ENCODE data around the gene CRYGN. TPM values are rescaled to one million over a fixed set of nuclear protein-coding genes. Genes with fewer than 3 reads are reported as not detected.

The CRYGN gene
- total and polyA plus RNA-seq, 2 experiments from 2014 or later: 0.59 to 1.5 TPM

DNA sequence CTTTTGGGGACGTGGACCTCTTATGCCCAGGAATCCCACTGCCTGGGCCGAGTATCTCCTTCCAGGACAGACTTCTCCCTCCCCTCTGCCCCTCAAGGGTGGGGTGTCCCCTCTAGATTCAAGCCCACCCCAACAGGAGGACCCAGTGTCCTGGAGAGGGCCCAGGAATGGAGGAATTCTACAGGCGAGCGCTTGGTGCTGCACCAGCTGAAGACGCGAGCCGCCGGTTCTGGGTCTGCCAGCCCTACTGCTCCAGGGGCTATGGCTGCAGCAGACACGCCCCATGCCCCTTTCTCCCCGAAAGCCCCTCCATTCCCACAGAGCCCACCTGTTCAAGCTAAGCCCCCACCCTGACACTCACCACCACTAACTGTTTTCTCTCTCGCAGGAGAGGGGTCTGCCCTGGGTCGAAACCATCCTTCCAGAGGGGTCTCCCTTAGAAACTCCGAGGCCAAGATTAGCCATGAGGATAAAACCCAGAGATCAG, 8.6 kb downstream of the CRYGN start:
- Histone ChIP-seq H3K27ac (ENCODE audit: low read depth) (no peak overlapping the region), H3F3A (replicated peaks; ENCODE audit: low read depth) (no peaks in the 10 kb centered on the region), H3K36me3 (ENCODE audit: insufficient read depth) (no peaks in the 10 kb centered on the region; the same call in 1 of the 2 replicates), H4K20me1 (replicated peaks; ENCODE audit: insufficient read depth) (no peaks in the 10 kb centered on the region), H3K27me3 (ENCODE audit: insufficient read depth) (no peaks in the 10 kb centered on the region), H2AFZ (no peak overlapping the region), H3K4me3 (no peak overlapping the region), H3K9me2 (ENCODE audit: insufficient read depth) (no peaks in the 10 kb centered on the region), H3K79me2 (replicated peaks; ENCODE audit: insufficient read depth) (no peaks in the 10 kb centered on the region), H3K4me2 (no peak overlapping the region), H3K4me1 (ENCODE audit: insufficient read depth) (peaks cover 25% of the 10 kb centered on the region)
- DNase-seq (ENCODE audit: low spot score): no peak
- no peak for ATAC-seq
- TF ChIP-seq ZNF331 (CRISPR knock-in tag; IDR thresholded peaks at IDR 0.05; ENCODE audit: low read depth): no peak
- no peak for TF ChIP-seq EZH2 (IDR thresholded peaks at IDR 0.05; ENCODE audit: low read depth, unreplicated experiment)
- TF ChIP-seq, protein P1, sequence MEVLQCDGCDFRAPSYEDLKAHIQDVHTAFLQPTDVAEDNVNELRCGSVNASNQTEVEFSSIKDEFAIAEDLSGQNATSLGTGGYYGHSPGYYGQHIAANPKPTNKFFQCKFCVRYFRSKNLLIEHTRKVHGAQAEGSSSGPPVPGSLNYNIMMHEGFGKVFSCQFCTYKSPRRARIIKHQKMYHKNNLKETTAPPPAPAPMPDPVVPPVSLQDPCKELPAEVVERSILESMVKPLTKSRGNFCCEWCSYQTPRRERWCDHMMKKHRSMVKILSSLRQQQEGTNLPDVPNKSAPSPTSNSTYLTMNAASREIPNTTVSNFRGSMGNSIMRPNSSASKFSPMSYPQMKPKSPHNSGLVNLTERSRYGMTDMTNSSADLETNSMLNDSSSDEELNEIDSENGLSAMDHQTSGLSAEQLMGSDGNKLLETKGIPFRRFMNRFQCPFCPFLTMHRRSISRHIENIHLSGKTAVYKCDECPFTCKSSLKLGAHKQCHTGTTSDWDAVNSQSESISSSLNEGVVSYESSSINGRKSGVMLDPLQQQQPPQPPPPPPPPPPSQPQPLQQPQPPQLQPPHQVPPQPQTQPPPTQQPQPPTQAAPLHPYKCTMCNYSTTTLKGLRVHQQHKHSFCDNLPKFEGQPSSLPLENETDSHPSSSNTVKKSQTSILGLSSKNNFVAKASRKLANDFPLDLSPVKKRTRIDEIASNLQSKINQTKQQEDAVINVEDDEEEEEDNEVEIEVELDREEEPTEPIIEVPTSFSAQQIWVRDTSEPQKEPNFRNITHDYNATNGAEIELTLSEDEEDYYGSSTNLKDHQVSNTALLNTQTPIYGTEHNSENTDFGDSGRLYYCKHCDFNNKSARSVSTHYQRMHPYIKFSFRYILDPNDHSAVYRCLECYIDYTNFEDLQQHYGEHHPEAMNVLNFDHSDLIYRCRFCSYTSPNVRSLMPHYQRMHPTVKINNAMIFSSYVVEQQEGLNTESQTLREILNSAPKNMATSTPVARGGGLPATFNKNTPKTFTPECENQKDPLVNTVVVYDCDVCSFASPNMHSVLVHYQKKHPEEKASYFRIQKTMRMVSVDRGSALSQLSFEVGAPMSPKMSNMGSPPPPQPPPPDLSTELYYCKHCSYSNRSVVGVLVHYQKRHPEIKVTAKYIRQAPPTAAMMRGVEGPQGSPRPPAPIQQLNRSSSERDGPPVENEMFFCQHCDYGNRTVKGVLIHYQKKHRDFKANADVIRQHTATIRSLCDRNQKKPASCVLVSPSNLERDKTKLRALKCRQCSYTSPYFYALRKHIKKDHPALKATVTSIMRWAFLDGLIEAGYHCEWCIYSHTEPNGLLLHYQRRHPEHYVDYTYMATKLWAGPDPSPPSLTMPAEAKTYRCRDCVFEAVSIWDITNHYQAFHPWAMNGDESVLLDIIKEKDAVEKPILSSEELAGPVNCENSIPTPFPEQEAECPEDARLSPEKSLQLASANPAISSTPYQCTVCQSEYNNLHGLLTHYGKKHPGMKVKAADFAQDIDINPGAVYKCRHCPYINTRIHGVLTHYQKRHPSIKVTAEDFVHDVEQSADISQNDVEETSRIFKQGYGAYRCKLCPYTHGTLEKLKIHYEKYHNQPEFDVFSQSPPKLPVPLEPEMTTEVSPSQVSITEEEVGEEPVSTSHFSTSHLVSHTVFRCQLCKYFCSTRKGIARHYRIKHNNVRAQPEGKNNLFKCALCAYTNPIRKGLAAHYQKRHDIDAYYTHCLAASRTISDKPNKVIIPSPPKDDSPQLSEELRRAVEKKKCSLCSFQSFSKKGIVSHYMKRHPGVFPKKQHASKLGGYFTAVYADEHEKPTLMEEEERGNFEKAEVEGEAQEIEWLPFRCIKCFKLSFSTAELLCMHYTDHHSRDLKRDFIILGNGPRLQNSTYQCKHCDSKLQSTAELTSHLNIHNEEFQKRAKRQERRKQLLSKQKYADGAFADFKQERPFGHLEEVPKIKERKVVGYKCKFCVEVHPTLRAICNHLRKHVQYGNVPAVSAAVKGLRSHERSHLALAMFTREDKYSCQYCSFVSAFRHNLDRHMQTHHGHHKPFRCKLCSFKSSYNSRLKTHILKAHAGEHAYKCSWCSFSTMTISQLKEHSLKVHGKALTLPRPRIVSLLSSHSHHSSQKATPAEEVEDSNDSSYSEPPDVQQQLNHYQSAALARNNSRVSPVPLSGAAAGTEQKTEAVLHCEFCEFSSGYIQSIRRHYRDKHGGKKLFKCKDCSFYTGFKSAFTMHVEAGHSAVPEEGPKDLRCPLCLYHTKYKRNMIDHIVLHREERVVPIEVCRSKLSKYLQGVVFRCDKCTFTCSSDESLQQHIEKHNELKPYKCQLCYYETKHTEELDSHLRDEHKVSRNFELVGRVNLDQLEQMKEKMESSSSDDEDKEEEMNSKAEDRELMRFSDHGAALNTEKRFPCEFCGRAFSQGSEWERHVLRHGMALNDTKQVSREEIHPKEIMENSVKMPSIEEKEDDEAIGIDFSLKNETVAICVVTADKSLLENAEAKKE (CRISPR knock-in tag; IDR thresholded peaks at IDR 0.05): no peak
- no peak for TF ChIP-seq EZH2phosphoT487 (IDR thresholded peaks at IDR 0.05; ENCODE audit: unreplicated experiment)
- TF ChIP-seq JUNB (IDR thresholded peaks at IDR 0.05; ENCODE audit: unreplicated experiment): no peak
- TF ChIP-seq POLR2AphosphoS5 (IDR thresholded peaks at IDR 0.05; ENCODE audit: low read depth): no peak
- TF ChIP-seq, protein P2, sequence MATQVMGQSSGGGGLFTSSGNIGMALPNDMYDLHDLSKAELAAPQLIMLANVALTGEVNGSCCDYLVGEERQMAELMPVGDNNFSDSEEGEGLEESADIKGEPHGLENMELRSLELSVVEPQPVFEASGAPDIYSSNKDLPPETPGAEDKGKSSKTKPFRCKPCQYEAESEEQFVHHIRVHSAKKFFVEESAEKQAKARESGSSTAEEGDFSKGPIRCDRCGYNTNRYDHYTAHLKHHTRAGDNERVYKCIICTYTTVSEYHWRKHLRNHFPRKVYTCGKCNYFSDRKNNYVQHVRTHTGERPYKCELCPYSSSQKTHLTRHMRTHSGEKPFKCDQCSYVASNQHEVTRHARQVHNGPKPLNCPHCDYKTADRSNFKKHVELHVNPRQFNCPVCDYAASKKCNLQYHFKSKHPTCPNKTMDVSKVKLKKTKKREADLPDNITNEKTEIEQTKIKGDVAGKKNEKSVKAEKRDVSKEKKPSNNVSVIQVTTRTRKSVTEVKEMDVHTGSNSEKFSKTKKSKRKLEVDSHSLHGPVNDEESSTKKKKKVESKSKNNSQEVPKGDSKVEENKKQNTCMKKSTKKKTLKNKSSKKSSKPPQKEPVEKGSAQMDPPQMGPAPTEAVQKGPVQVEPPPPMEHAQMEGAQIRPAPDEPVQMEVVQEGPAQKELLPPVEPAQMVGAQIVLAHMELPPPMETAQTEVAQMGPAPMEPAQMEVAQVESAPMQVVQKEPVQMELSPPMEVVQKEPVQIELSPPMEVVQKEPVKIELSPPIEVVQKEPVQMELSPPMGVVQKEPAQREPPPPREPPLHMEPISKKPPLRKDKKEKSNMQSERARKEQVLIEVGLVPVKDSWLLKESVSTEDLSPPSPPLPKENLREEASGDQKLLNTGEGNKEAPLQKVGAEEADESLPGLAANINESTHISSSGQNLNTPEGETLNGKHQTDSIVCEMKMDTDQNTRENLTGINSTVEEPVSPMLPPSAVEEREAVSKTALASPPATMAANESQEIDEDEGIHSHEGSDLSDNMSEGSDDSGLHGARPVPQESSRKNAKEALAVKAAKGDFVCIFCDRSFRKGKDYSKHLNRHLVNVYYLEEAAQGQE (IDR thresholded peaks at IDR 0.05; ENCODE audit: unreplicated experiment): no peak
- TF ChIP-seq ZNF114 (CRISPR knock-in tag; IDR thresholded peaks at IDR 0.05): no peak
- TF ChIP-seq, protein P3, sequence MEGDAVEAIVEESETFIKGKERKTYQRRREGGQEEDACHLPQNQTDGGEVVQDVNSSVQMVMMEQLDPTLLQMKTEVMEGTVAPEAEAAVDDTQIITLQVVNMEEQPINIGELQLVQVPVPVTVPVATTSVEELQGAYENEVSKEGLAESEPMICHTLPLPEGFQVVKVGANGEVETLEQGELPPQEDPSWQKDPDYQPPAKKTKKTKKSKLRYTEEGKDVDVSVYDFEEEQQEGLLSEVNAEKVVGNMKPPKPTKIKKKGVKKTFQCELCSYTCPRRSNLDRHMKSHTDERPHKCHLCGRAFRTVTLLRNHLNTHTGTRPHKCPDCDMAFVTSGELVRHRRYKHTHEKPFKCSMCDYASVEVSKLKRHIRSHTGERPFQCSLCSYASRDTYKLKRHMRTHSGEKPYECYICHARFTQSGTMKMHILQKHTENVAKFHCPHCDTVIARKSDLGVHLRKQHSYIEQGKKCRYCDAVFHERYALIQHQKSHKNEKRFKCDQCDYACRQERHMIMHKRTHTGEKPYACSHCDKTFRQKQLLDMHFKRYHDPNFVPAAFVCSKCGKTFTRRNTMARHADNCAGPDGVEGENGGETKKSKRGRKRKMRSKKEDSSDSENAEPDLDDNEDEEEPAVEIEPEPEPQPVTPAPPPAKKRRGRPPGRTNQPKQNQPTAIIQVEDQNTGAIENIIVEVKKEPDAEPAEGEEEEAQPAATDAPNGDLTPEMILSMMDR (conservative IDR thresholded peaks at IDR 0.05; ENCODE audit: low read depth in 2 of 2): no peak
- TF ChIP-seq, protein P4, sequence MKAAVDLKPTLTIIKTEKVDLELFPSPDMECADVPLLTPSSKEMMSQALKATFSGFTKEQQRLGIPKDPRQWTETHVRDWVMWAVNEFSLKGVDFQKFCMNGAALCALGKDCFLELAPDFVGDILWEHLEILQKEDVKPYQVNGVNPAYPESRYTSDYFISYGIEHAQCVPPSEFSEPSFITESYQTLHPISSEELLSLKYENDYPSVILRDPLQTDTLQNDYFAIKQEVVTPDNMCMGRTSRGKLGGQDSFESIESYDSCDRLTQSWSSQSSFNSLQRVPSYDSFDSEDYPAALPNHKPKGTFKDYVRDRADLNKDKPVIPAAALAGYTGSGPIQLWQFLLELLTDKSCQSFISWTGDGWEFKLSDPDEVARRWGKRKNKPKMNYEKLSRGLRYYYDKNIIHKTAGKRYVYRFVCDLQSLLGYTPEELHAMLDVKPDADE (IDR thresholded peaks at IDR 0.05): no peak
- no peak for TF ChIP-seq CREB1 (CRISPR knock-in tag; IDR thresholded peaks at IDR 0.05; ENCODE audit: low read depth)
- no peak for TF ChIP-seq NANOG (IDR thresholded peaks at IDR 0.05; ENCODE audit: borderline replicate concordance)
- TF ChIP-seq STAT1 (IDR thresholded peaks at IDR 0.05; ENCODE audit: unreplicated experiment): no peak
- H3K27ac Mint-ChIP-seq: no peak overlapping the region; the same call in 1 of the 2 replicates
- H3K4me3 Mint-ChIP-seq: no peak overlapping the region
- H3K27me3 Mint-ChIP-seq (ENCODE audit: insufficient read depth, low read depth, poor library complexity): peaks cover 7% of the 10 kb centered on the region
- no peaks in the 10 kb centered on the region for H3K9me3 Mint-ChIP-seq
- H3K4me1 Mint-ChIP-seq: peaks cover 28% of the 10 kb centered on the region
- no peaks in the 10 kb centered on the region for H3K36me3 Mint-ChIP-seq (ENCODE audit: low read depth)

Measured in GM23338 (cell line).